PC-3 (cell line): ENCODE results near the gene SLC7A5. TPM values are rescaled to one million over a fixed set of nuclear protein-coding genes. Genes with fewer than 3 reads are reported as not detected.

Experiments
- ATAC-seq: fragments of 200-7000 bp; cut with Tn5 transposase; 2 replicates; pipeline ENCODE4 v1.9.1; 2020; ENCODE audit warnings: mild to moderate bottlenecking, moderate library complexity
- BruUV-seq: library from RNA; stranded (reverse); fragments of 400-500 nt; replicated peaks from 2 replicates; lab custom pipeline; 2021; lab: Mats Ljungman, UMichigan
- CTCF ChIA-PET: fragments of 300-600 bp; sonication (Branson Sonifier 250); formaldehyde crosslinking; loops from one replicate; lab custom pipeline; 2022; ENCODE audit warnings: antibody characterized with exemption; lab: Charles Lee
- POLR2A ChIA-PET: fragments of 300-600 bp; sonication (Branson Sonifier 250); formaldehyde crosslinking; loops from one replicate; lab custom pipeline; 2022; ENCODE audit warnings: antibody characterized with exemption; ENCODE audit not compliant: unreplicated experiment; lab: Charles Lee
- DNase-seq: peaks from one replicate; pipeline ENCODE4 v3.0.0-alpha.2; 2015
- H2AFZ ChIP-seq: fragments of 300-600 bp; sonication (generic); 2 replicates; pipeline ENCODE4 v1.6.0; 2016; ENCODE audit warnings: antibody characterized with exemption, low read length
- H3F3A ChIP-seq: fragments of 300-600 bp; sonication (generic); one replicate; pipeline ENCODE4 v1.6.0; 2017; ENCODE audit warnings: antibody characterized with exemption, low read length, control low read depth, mild to moderate bottlenecking; ENCODE audit not compliant: unreplicated experiment
- H3K27ac ChIP-seq: fragments of 300-600 bp; sonication (generic); 2 replicates; pipeline ENCODE4 v1.5.1; 2016; ENCODE audit warnings: mild to moderate bottlenecking, low read length
- H3K27me3 ChIP-seq: fragments of 300-600 bp; sonication (generic); 2 replicates; pipeline ENCODE4 v1.6.1; 2016; ENCODE audit warnings: low read length, mixed read lengths
- H3K36me3 ChIP-seq: fragments of 300-600 bp; sonication (generic); 2 replicates; pipeline ENCODE4 v1.6.1; 2016; ENCODE audit warnings: low read depth, mixed run types, low read length, mixed read lengths
- H3K4me1 ChIP-seq: fragments of 300-600 bp; sonication (generic); 2 replicates; pipeline ENCODE4 v1.5.1; 2016; ENCODE audit warnings: low read length; ENCODE audit not compliant: insufficient read depth
- H3K4me2 ChIP-seq: fragments of 300-600 bp; sonication (generic); 2 replicates; pipeline ENCODE4 v1.6.0; 2016; ENCODE audit warnings: low read length
- H3K4me3 ChIP-seq: fragments of 300-600 bp; sonication (generic); 2 replicates; pipeline ENCODE4 v1.5.1; 2016; ENCODE audit warnings: mild to moderate bottlenecking, low read length, mixed read lengths
- H3K79me2 ChIP-seq: fragments of 300-600 bp; sonication (generic); 2 replicates; pipeline ENCODE4 v1.6.1; 2017; ENCODE audit warnings: low read length, mixed read lengths
- H3K9ac ChIP-seq: fragments of 300-600 bp; sonication (generic); 2 replicates; pipeline ENCODE4 v1.6.0; 2016; ENCODE audit warnings: mild to moderate bottlenecking, low read length
- H3K9me2 ChIP-seq: fragments of 300-600 bp; sonication (generic); replicated peaks from 2 replicates; pipeline ENCODE4 v1.6.1; 2016; ENCODE audit warnings: mixed run types, low read length, mixed read lengths
- H3K9me3 ChIP-seq: fragments of 300-600 bp; sonication (generic); 2 replicates; pipeline ENCODE4 v1.6.1; 2016; ENCODE audit warnings: low read length, mixed read lengths
- H4K20me1 ChIP-seq: fragments of 300-600 bp; sonication (generic); 2 replicates; pipeline ENCODE4 v1.6.1; 2016; ENCODE audit warnings: low read length, mixed read lengths
- EZH2 ChIP-seq: fragments of 300-600 bp; sonication (generic); IDR thresholded peaks from one replicate; pipeline ENCODE4 v1.6.1; 2017; ENCODE audit warnings: antibody characterized with exemption, mild to moderate bottlenecking, low read length; ENCODE audit not compliant: unreplicated experiment
- EZH2phosphoT487 ChIP-seq: fragments of 300-600 bp; sonication (generic); IDR thresholded peaks from 2 replicates; pipeline ENCODE4 v1.6.1; 2018; ENCODE audit warnings: mild to moderate bottlenecking, antibody characterized with exemption, low read length, borderline replicate concordance
- intact Hi-C: fragments of 100-400 bp; cut with micrococcal nuclease; formaldehyde crosslinking; loops from 2 replicates; pipeline ENCODE4 v1.9.0; 2023
- total RNA-seq: library from RNA; depleted of rRNA; stranded (reverse); fragments of >200 nt; gene quantifications from 2 replicates; pipeline ENCODE4 v1.2.3, GENCODE V29; 2014
- TF ChIP-seq, protein P1 (sequence below): fragments of 300-600 bp; sonication (generic); conservative IDR thresholded peaks from 2 replicates; pipeline ENCODE4 v1.5.1; 2017; ENCODE audit warnings: antibody characterized with exemption, low read depth, mild to moderate bottlenecking, low read length

SLC7A5 gene
- total RNA-seq, 1 experiment from 2014 or later, result 93.2 TPM

DNA sequence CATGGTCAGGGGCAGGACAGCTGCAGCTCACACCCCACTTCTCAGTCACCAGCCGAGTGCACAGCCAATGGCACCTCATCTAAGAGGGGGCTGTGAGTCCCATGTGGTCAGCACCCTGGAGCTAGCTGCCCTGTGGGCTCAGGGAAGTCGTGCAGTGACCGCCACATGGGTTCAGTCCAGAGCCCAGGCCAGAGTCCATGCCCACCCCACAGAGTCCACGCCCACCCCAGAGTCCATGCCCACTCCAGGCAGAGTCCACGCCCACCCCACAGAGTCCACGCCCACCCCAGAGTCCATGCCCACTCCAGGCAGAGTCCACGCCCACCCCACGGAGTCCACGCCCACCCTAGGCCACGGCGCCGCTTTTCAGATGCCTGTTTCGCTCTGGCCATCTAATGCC is 24.1 kb downstream of the SLC7A5 start:
- Histone ChIP-seq H3K4me1 (no peaks in the 10 kb centered on the region), H3K9me2 (no peaks in the 10 kb centered on the region), H4K20me1 (peaks cover 10% of the 10 kb centered on the region), H2AFZ (no peak overlapping the region), H3K4me3 (no peak overlapping the region), H3K27me3 (no peaks in the 10 kb centered on the region), H3K4me2 (no peak overlapping the region), H3K9me3 (no peaks in the 10 kb centered on the region), H3F3A (no peaks in the 10 kb centered on the region), H3K36me3 (peaks cover 32% of the 10 kb centered on the region), H3K27ac (no peak overlapping the region), H3K79me2 (peaks cover 75% of the 10 kb centered on the region), H3K9ac (no peak overlapping the region)
- TF ChIP-seq EZH2phosphoT487 (no peak), EZH2 (no peak)
- TF ChIP-seq, protein P1, sequence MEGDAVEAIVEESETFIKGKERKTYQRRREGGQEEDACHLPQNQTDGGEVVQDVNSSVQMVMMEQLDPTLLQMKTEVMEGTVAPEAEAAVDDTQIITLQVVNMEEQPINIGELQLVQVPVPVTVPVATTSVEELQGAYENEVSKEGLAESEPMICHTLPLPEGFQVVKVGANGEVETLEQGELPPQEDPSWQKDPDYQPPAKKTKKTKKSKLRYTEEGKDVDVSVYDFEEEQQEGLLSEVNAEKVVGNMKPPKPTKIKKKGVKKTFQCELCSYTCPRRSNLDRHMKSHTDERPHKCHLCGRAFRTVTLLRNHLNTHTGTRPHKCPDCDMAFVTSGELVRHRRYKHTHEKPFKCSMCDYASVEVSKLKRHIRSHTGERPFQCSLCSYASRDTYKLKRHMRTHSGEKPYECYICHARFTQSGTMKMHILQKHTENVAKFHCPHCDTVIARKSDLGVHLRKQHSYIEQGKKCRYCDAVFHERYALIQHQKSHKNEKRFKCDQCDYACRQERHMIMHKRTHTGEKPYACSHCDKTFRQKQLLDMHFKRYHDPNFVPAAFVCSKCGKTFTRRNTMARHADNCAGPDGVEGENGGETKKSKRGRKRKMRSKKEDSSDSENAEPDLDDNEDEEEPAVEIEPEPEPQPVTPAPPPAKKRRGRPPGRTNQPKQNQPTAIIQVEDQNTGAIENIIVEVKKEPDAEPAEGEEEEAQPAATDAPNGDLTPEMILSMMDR, result no peak
- BruUV-seq, result no TSS peak
- CTCF ChIA-PET, result no interaction called here
- DNase-seq, result no peak
- ATAC-seq, result peak; percentile 29; the same call in 1 of the 2 replicates
- intact Hi-C loops, result no loop called here
- POLR2A ChIA-PET, result no interaction called here

DNA sequence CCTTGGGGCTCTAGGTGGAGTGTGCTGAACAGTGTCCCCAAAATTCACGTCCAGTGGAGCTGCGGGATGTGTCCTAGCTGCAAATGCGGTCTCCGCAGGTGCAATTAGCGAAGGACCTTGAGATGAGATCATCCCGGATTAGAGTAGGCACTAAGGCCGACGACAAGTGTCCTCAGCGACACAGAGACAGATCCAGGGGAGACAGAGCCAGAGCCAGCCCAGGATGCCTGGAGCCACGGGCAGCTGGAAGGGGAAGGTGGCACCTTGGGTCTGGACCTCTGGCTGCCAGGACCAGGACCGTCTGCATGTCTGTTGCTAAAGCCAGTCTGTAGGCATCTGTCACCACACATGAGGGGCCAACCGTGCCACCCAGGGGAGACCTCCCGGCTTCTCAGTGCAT is 24.5 kb downstream of the SLC7A5 start:
- CTCF ChIA-PET, result no interaction called here
- no TSS peak for BruUV-seq

DNA sequence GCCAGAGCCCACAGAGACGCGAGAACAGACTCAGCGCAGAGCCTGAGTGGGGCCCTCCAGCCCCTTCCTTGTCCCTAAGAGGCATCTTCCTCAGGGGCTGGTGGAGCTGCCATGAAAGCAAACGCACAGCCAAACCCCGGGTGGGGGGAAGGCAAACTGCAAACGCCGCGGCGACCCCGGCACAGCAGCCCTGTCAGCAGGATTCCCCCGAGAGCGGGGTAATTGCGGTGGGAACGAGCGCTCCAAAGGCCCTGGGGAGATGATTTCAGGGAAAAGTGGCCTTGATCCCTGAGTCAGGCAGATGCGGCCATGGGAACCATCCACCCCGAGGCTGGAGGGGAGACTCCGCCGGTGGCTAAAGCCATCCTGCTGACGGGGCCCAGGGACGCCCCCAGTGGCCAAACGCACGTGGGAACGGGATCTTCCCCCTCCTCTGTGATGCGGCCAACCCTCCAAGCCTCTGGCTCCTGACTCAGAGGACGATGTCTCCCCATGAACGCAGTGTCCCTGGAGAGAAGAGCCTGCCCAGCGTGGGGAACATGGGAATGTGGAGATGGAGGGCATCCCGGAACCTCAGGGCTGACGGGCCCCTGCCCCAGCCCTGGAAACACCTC is 25.1 kb downstream of the SLC7A5 start:
- Histone ChIP-seq H3K27me3 (no peaks in the 10 kb centered on the region), H3K9ac (no peak overlapping the region), H3K4me3 (no peak overlapping the region), H3K36me3 (peaks cover 32% of the 10 kb centered on the region; the same call in 1 of the 2 replicates), H3K9me3 (no peaks in the 10 kb centered on the region), H2AFZ (no peak overlapping the region), H3K4me2 (no peak overlapping the region), H3K4me1 (no peaks in the 10 kb centered on the region), H4K20me1 (peaks cover 10% of the 10 kb centered on the region), H3F3A (no peaks in the 10 kb centered on the region), H3K79me2 (peaks cover 65% of the 10 kb centered on the region), H3K27ac (no peak overlapping the region), H3K9me2 (no peaks in the 10 kb centered on the region)
- TF ChIP-seq, protein P1, result no peak
- TF ChIP-seq EZH2 (no peak), EZH2phosphoT487 (no peak)
- BruUV-seq, result no TSS peak
- intact Hi-C loops, result no loop called here
- ATAC-seq (no peak), DNase-seq (no peak)
- ChIA-PET CTCF (no interaction called here), POLR2A (no interaction called here)

More for the DNA sequence above, 24.5 kb downstream of the SLC7A5 start:
- POLR2A ChIA-PET, result no interaction called here
- Histone ChIP-seq H3K4me2 (no peak overlapping the region), H3K4me3 (no peak overlapping the region), H3F3A (no peaks in the 10 kb centered on the region), H3K9me2 (no peaks in the 10 kb centered on the region), H3K27ac (no peak overlapping the region), H3K36me3 (peaks cover 32% of the 10 kb centered on the region), H3K27me3 (no peaks in the 10 kb centered on the region), H3K9me3 (no peaks in the 10 kb centered on the region), H3K79me2 (peaks cover 71% of the 10 kb centered on the region), H4K20me1 (peaks cover 10% of the 10 kb centered on the region), H2AFZ (no peak overlapping the region), H3K4me1 (no peaks in the 10 kb centered on the region), H3K9ac (no peak overlapping the region)
- no peak for DNase-seq
- intact Hi-C loops, result no loop called here
- TF ChIP-seq EZH2phosphoT487 (no peak), EZH2 (no peak)
- TF ChIP-seq, protein P1, result no peak
- no peak for ATAC-seq
